Gastrocnemius medialis (tissue), 4 donors: ENCODE measurements around the gene CDK17. TPM values are rescaled to one million over a fixed set of nuclear protein-coding genes. Genes with fewer than 3 reads are reported as not detected.

ENCODE experiments used
- ATAC-seq, 2 donors: fragments of 150-250 bp; one replicate each; pipeline ENCODE4 v1.9.1; 2016
- DNase-seq, 2 donors: peaks; one replicate each; pipeline ENCODE4 v3.0.0-alpha.2; 2019
- H3K27ac ChIP-seq, 4 donors: fragments of 200-600 bp; sonication (generic); 1 replicate in 1 of 4; 2 replicates in 3 of 4; pipeline ENCODE4 v1.5.1; 2016 to 2018; ENCODE audit warnings: mild to moderate bottlenecking in 2 of 4, moderate library complexity in 1 of 4
- H3K27me3 ChIP-seq, 3 donors: fragments of 200-600 bp; sonication (generic) in 2 of 3; 1 replicate in 1 of 3; 2 replicates in 2 of 3; pipeline versions ENCODE4 v1.5.1 to v1.6.0; 2016 to 2019; ENCODE audit warnings: mild to moderate bottlenecking in 1 of 3, moderate library complexity in 1 of 3
- H3K36me3 ChIP-seq, 2 donors: fragments of 200-600 bp; sonication (generic) in 1 of 2; one replicate each; pipeline ENCODE4 v1.5.1; 2017 to 2018
- H3K4me1 ChIP-seq, 2 donors: fragments of 200-600 bp; sonication (generic) in 1 of 2; one replicate each; pipeline ENCODE4 v1.5.1; 2016 to 2017; ENCODE audit warnings: mild to moderate bottlenecking in 2 of 2
- H3K4me3 ChIP-seq, 4 donors: fragments of 200-600 bp; sonication (generic) in 3 of 4; 1 replicate in 1 of 4; 2 replicates in 3 of 4; pipeline ENCODE4 v1.5.1; 2016 to 2019; ENCODE audit warnings: mild to moderate bottlenecking in 2 of 4
- H3K9me3 ChIP-seq, 3 donors: fragments of 200-600 bp; sonication (generic) in 2 of 3; 1 replicate in 1 of 3; 2 replicates in 2 of 3; pipeline ENCODE4 v1.5.1; 2016 to 2019
- POLR2A ChIP-seq, 2 donors: fragments of 450-650 bp; IDR thresholded peaks; one replicate each; pipeline ENCODE4 v1.6.1; 2017; ENCODE audit warnings: antibody characterized with exemption in 2 of 2, mild to moderate bottlenecking in 2 of 2, moderate library complexity in 2 of 2
- in situ Hi-C, 4 donors: fragments of 200-750 bp; cut with MboI; loops; one replicate each; pipeline versions ENCODE4 v1.15.0 to v1.8.0; 2017; ENCODE audit warnings: low sequenced_read_pairs in 4 of 4
- intact Hi-C: fragments of 100-400 bp; cut with DNase I; formaldehyde crosslinking; loops from one replicate; pipeline ENCODE4 v1.15.1; 2023; ENCODE audit warnings: low total_unique reads
- total RNA-seq, 4 donors: library from RNA; depleted of rRNA; stranded (reverse); fragments of >200 nt; gene quantifications; one replicate each; pipeline versions ENCODE4 v1.1.0 to v1.2.3, GENCODE V29; 2016
- TF ChIP-seq, protein P1 (sequence below), 5 experiments: fragments of 450-650 bp in 3 of 5; fragments of 200-600 bp in 2 of 5; sonication (generic) in 2 of 5; IDR thresholded peaks in 4 of 5; conservative IDR thresholded peaks in 1 of 5; 1 replicate in 4 of 5; 2 replicates in 1 of 5; pipeline ENCODE4 v1.5.1; 2016 to 2019; ENCODE audit warnings: antibody characterized with exemption in 5 of 5, mild to moderate bottlenecking in 3 of 5, moderate library complexity in 3 of 5

Gene CDK17
- total RNA-seq, 4 donors from 2014 or later: 10.9 to 25.1 (median 20.9) TPM

DNA sequence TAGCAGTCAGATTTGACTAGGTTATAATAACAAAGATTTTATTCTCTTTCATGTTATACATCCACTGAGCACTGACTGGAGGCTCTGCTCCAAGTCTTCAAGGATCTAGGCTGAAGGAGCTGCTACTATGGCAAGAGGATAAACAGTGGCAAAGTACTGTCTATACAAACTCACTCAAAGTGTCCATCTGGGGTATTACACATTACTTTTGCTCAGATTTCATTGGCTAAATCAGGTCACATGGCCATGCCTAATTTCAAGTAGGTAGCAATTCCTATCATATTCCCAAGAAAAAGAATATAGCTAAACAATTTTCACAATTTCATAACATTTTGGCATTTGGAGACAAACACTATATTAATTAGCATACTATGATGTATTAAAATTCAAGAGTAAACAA, 40.9 kb downstream of the CDK17 start:
- ATAC-seq (no peak), DNase-seq (no peak)
- intact Hi-C loops: no loop called here
- Histone ChIP-seq H3K27me3 (no peaks in the 10 kb centered on the region), H3K4me1 (peaks cover 26 to 42% of the 10 kb centered on the region in 2 donors), H3K9me3 (no peaks in the 10 kb centered on the region), H3K27ac (no peak overlapping the region), H3K36me3 (no peaks in the 10 kb centered on the region), H3K4me3 (no peak overlapping the region)
- in situ Hi-C loops: no loop called here
- TF ChIP-seq POLR2A (IDR thresholded peaks at IDR 0.05): no peak
- TF ChIP-seq, protein P1, sequence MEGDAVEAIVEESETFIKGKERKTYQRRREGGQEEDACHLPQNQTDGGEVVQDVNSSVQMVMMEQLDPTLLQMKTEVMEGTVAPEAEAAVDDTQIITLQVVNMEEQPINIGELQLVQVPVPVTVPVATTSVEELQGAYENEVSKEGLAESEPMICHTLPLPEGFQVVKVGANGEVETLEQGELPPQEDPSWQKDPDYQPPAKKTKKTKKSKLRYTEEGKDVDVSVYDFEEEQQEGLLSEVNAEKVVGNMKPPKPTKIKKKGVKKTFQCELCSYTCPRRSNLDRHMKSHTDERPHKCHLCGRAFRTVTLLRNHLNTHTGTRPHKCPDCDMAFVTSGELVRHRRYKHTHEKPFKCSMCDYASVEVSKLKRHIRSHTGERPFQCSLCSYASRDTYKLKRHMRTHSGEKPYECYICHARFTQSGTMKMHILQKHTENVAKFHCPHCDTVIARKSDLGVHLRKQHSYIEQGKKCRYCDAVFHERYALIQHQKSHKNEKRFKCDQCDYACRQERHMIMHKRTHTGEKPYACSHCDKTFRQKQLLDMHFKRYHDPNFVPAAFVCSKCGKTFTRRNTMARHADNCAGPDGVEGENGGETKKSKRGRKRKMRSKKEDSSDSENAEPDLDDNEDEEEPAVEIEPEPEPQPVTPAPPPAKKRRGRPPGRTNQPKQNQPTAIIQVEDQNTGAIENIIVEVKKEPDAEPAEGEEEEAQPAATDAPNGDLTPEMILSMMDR (IDR thresholded peaks at IDR 0.05 in 4 of 5, conservative IDR thresholded peaks at IDR 0.05 in 1 of 5): no peak

GRCh38 chr12:96356831-96357230, 43.4 kb downstream of the CDK17 start:
- intact Hi-C loops (no loop called here), in situ Hi-C loops (no loop called here)
- Histone ChIP-seq H3K36me3 (no peaks in the 10 kb centered on the region), H3K4me1 (peaks cover 39 to 65% of the 10 kb centered on the region in 2 donors), H3K27me3 (no peaks in the 10 kb centered on the region), H3K4me3 (no peak overlapping the region), H3K9me3 (no peaks in the 10 kb centered on the region), H3K27ac (no peak overlapping the region)
- DNase-seq (no peak), ATAC-seq (no peak)
- TF ChIP-seq POLR2A (IDR thresholded peaks at IDR 0.05): no peak
- TF ChIP-seq, protein P1 (IDR thresholded peaks at IDR 0.05 in 4 of 5, conservative IDR thresholded peaks at IDR 0.05 in 1 of 5): no peak

GRCh38 chr12:96354844-96355534, 45.2 kb downstream of the CDK17 start:
- DNase-seq: no peak
- no peak overlapping the region for H3K27ac ChIP-seq
- H3K9me3 ChIP-seq: no peaks in the 10 kb centered on the region
- no peak overlapping the region for H3K4me3 ChIP-seq
- intact Hi-C loops: no loop called here
- no peak for TF ChIP-seq POLR2A (IDR thresholded peaks at IDR 0.05)
- TF ChIP-seq, protein P1 (IDR thresholded peaks at IDR 0.05 in 4 of 5, conservative IDR thresholded peaks at IDR 0.05 in 1 of 5): no peak
- H3K4me1 ChIP-seq: peaks cover 35 to 63% of the 10 kb centered on the region in 2 donors
- in situ Hi-C loops: no loop called here
- H3K36me3 ChIP-seq: no peaks in the 10 kb centered on the region
- ATAC-seq: no peak
- H3K27me3 ChIP-seq: no peaks in the 10 kb centered on the region

DNA sequence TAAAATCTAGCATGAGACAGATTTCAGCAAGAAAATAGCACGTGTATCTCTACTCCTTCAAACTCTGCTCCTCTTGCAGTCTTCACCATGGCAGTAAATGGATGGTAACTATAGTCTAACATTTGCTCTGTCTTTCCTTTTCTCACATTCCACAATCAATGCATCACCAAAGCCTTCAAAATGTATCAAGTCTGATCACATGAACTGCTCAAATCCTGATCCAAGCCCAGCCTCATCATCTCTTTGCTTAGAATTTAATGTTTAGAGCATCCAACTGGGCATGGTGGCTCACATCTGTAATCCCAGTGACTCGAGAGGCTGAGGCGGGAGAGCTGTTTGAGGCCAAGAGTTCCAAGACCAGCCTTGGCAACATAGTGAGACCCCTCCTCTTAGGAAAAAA, 45.9 kb downstream of the CDK17 start:
- Histone ChIP-seq H3K27me3 (no peaks in the 10 kb centered on the region), H3K9me3 (no peaks in the 10 kb centered on the region), H3K36me3 (no peaks in the 10 kb centered on the region), H3K4me1 (peaks cover 35 to 67% of the 10 kb centered on the region in 2 donors), H3K4me3 (no peak overlapping the region), H3K27ac (no peak overlapping the region)
- intact Hi-C loops: no loop called here
- in situ Hi-C loops: no loop called here
- DNase-seq: no peak
- TF ChIP-seq, protein P1 (IDR thresholded peaks at IDR 0.05 in 4 of 5, conservative IDR thresholded peaks at IDR 0.05 in 1 of 5): no peak
- no peak for TF ChIP-seq POLR2A (IDR thresholded peaks at IDR 0.05)
- ATAC-seq: no peak
